Astrocyte of the cerebellum (primary cell): ENCODE results near the gene TNS1.
A peak's percentile ranks its signal among the peaks of the same experiment; 100 is the strongest.

Experiments
- DNase-seq: peaks from one replicate; pipeline ENCODE4 v3.0.0-alpha.2; 2011; ENCODE audit warnings: low read depth
- H3K4me3 ChIP-seq: 2 replicates; pipeline ENCODE4 v1.5.1; 2011; ENCODE audit warnings: mild to moderate bottlenecking, low read depth, low read length, moderate library complexity
- CTCF ChIP-seq: IDR thresholded peaks from 2 replicates; pipeline ENCODE4 v1.5.1; 2012; ENCODE audit warnings: low read length, low read depth, moderate library complexity, mild to moderate bottlenecking; ENCODE audit errors: missing control alignments
- in situ Hi-C: cut with HindIII; loops from 2 replicates; pipeline ENCODE4 v1.10.0; 2017; ENCODE audit warnings: low sequenced_read_pairs

TNS1 gene

DNA sequence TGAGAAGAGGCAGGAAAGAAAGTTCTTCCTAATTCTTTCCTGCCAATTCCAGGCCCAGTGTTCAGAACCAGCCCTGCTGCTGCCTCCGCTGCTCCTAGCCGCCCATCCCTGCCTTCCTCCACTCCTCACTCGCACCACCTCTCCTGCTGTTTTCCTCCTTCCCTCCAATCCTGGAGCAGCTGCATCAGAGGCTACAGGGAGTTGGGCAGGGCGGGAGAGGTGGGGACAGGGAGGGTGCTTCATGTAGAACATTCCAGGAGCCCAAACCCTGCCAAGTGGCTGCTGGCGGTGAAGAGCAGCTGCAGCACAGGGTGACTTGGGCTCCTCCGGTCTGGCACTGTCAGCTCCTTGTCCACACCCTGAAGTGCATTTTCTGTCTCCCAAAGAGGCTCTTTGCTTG lies 176.3 kb downstream of the TNS1 start:
- in situ Hi-C loops: no loop called here
- no peak for DNase-seq
- H3K4me3 ChIP-seq: no peak overlapping the region
- TF ChIP-seq CTCF: no peak

GRCh38 chr2:217825469-217826235 lies 177.1 kb downstream of the TNS1 start:
- in situ Hi-C loops: no loop called here
- no peak for DNase-seq
- no peak for TF ChIP-seq CTCF
- no peak overlapping the region for H3K4me3 ChIP-seq

GRCh38 chr2:217824223-217824622 lies 178.6 kb downstream of the TNS1 start:
- in situ Hi-C loops: no loop called here

GRCh38 chr2:217823626-217824025 lies 179.2 kb downstream of the TNS1 start:
- in situ Hi-C loops: no loop called here

More at GRCh38 chr2:217824223-217824622, 178.6 kb downstream of the TNS1 start:
- no peak for TF ChIP-seq CTCF
- no peak for DNase-seq
- H3K4me3 ChIP-seq: no peak overlapping the region

GRCh38 chr2:217822296-217823252 lies 180.2 kb downstream of the TNS1 start:
- TF ChIP-seq CTCF: peak; percentile 26
- H3K4me3 ChIP-seq: no peak overlapping the region
- in situ Hi-C loops: no loop called here
- DNase-seq: no peak

More at GRCh38 chr2:217823626-217824025, 179.2 kb downstream of the TNS1 start:
- no peak for TF ChIP-seq CTCF
- DNase-seq: no peak
- no peak overlapping the region for H3K4me3 ChIP-seq

DNA sequence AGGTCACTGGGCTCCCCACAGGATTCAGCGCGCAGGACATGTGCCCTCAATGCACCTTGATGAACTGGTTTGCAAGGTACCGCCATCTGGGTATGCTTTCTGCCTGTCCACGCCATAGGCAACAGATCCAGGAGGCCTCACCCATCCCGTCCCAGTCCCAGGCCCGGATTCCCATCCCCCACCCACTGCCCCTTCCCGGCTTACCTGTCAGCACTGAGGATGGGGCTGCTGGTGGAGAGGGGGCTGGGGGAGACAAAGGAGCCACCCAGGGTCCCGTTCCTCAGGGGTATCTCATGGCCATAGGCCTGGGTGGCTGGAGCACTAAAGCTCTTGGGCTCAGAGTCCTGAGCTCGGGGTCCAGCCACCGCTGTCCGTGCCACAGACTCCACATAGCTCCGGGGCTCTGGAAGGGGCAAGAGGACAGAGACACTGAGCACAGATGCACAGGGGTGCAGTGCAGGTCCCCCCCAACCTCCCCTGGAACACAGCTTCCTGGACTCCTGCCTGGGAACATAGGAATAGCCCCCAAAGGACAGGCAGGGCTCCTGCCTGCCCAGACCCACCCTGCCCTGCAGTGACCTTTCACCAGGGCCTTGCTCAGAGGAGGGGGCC lies 181.2 kb downstream of the TNS1 start:
- TF ChIP-seq CTCF: no peak
- H3K4me3 ChIP-seq: no peak overlapping the region
- in situ Hi-C loops: no loop called here
- DNase-seq: no peak
